Peyer's patch (tissue), 4 donors: ENCODE data around the gene NKX1-2.

Source experiments
- POLR2A ChIP-seq, 2 donors: fragments of 450-650 bp; IDR thresholded peaks; one replicate each; pipeline ENCODE4 v1.5.1; 2017; ENCODE audit warnings: antibody characterized with exemption in 2 of 2, mild to moderate bottlenecking in 2 of 2, moderate library complexity in 2 of 2
- TF ChIP-seq, protein P1 (sequence below), 6 experiments: fragments of 450-650 bp in 4 of 6; fragments of 200-600 bp in 2 of 6; sonication (generic) in 1 of 6; IDR thresholded peaks; one replicate each; pipeline ENCODE4 v1.5.1; 2017 to 2019; ENCODE audit warnings: antibody characterized with exemption in 6 of 6, mild to moderate bottlenecking in 3 of 6, moderate library complexity in 1 of 6

DNA sequence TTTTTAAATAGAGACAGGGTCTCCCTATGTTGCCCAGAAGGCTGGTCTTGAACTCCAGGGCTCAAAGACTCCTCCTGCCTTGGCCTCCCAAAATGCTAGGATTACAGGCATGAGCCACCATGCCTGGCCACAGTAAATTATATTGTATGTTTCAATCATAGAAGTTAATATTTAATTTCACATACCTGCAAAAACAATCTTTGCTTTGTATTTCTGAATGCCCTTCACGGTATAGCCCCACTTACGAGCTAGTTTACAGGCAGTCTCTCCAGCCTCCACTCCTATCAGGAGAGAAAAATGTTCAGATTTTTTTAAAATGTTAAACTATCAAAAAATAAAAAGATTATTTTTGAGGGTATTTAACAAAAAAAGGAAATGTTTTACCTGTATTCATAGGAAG, 41.5 kb downstream of the NKX1-2 start:
- TF ChIP-seq, protein P1, sequence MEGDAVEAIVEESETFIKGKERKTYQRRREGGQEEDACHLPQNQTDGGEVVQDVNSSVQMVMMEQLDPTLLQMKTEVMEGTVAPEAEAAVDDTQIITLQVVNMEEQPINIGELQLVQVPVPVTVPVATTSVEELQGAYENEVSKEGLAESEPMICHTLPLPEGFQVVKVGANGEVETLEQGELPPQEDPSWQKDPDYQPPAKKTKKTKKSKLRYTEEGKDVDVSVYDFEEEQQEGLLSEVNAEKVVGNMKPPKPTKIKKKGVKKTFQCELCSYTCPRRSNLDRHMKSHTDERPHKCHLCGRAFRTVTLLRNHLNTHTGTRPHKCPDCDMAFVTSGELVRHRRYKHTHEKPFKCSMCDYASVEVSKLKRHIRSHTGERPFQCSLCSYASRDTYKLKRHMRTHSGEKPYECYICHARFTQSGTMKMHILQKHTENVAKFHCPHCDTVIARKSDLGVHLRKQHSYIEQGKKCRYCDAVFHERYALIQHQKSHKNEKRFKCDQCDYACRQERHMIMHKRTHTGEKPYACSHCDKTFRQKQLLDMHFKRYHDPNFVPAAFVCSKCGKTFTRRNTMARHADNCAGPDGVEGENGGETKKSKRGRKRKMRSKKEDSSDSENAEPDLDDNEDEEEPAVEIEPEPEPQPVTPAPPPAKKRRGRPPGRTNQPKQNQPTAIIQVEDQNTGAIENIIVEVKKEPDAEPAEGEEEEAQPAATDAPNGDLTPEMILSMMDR (IDR thresholded peaks at IDR 0.05) = no peak
- TF ChIP-seq POLR2A (IDR thresholded peaks at IDR 0.05) = no peak
